Activated B cell treated with CpG ODN at 0.5 μM for 24 hours (primary cell): ENCODE data around the gene STAT2. TPM values are rescaled to one million over a fixed set of nuclear protein-coding genes. Genes with fewer than 3 reads are reported as not detected.

Source experiments
- ATAC-seq: fragments of 200-7000 bp; cut with Tn5 transposase; one replicate; pipeline ENCODE4 v1.10.0; 2021; ENCODE audit warnings: low read depth, mild to moderate bottlenecking, moderate library complexity
- CTCF ChIA-PET: fragments of 350-600 bp; sonication (Branson Sonifier 250); formaldehyde crosslinking; loops from one replicate; lab custom pipeline; 2021; ENCODE audit warnings: antibody characterized with exemption; lab: Charles Lee
- POLR2A ChIA-PET: fragments of 350-600 bp; sonication (Branson Sonifier 250); formaldehyde crosslinking; loops from one replicate; lab custom pipeline; 2021; ENCODE audit warnings: antibody characterized with exemption; lab: Charles Lee
- DNase-seq: peaks from one replicate; pipeline ENCODE4 v3.0.0; 2022
- H3K27ac Mint-ChIP-seq: one replicate; pipeline ENCODE4 v1.8.0; 2020; ENCODE audit warnings: mixed read lengths
- H3K27me3 Mint-ChIP-seq: one replicate; pipeline ENCODE4 v1.8.0; 2021; ENCODE audit warnings: mixed read lengths
- H3K36me3 Mint-ChIP-seq: one replicate; pipeline ENCODE4 v1.8.0; 2021; ENCODE audit warnings: low read depth, mixed read lengths
- H3K4me1 Mint-ChIP-seq: one replicate; pipeline ENCODE4 v1.8.0; 2021; ENCODE audit warnings: mixed read lengths
- H3K4me3 Mint-ChIP-seq: one replicate; pipeline ENCODE4 v1.8.0; 2020; ENCODE audit warnings: mild to moderate bottlenecking, mixed read lengths
- H3K9me3 Mint-ChIP-seq: one replicate; pipeline ENCODE4 v1.8.0; 2020; ENCODE audit warnings: mixed read lengths
- CTCF ChIP-seq: fragments of 200-600 bp; IDR thresholded peaks from one replicate; pipeline ENCODE4 v1.8.0; 2022; ENCODE audit warnings: antibody characterized with exemption, mild to moderate bottlenecking
- intact Hi-C: fragments of 100-400 bp; cut with micrococcal nuclease; formaldehyde crosslinking; loops from one replicate; pipeline ENCODE4 v1.15.1; 2024
- total RNA-seq: library from RNA; stranded (reverse); gene quantifications from 2 replicates; pipeline ENCODE4 v1.2.3, GENCODE V29; 2022

The STAT2 gene
- total RNA-seq, 1 donor from 2014 or later: 177 TPM

GRCh38 chr12:56334490-56334793 lies 25.5 kb downstream of the STAT2 start:
- H3K9me3 Mint-ChIP-seq: no peaks in the 10 kb centered on the region
- DNase-seq: no peak
- H3K27ac Mint-ChIP-seq: peak overlapping the region; percentile 100
- H3K4me1 Mint-ChIP-seq: peaks cover 51% of the 10 kb centered on the region
- H3K4me3 Mint-ChIP-seq: peak overlapping the region; percentile 96
- no peak for TF ChIP-seq CTCF
- CTCF ChIA-PET: interaction anchor here (1.0 kb wide), 2 partner anchors 114 to 129 kb away, joined by 3 to 4 read pairs; partner anchors contain the start of gene TIMELESS
- H3K27me3 Mint-ChIP-seq: no peaks in the 10 kb centered on the region
- intact Hi-C loops: loop anchor here (1.0 to 10.0 kb wide), 5 partner anchors 18 to 300 kb away; partner anchors contain the start of genes BAZ2A, STAT2 and ZC3H10
- POLR2A ChIA-PET: interaction anchor here (0.6 to 4.8 kb wide), 14 partner anchors 18 to 216 kb away, joined by 3 to 61 read pairs (median 6); partner anchors contain the start of genes CNPY2, COQ10A, SMARCC2 and STAT2
- peaks cover 16% of the 10 kb centered on the region for H3K36me3 Mint-ChIP-seq
- no peak for ATAC-seq

GRCh38 chr12:56333679-56334489 lies 26.0 kb downstream of the STAT2 start, which contains the start of gene PAN2:
Gene PAN2 (minus strand): TSS chr12:56334000. CDS start chr12:56333094, 906 bp downstream.
- ChIA-PET POLR2A (interaction anchor here (0.5 to 4.8 kb wide), 30 partner anchors 8 to 361 kb away, joined by 3 to 61 read pairs (median 5); partner anchors contain the start of genes ANKRD52, CNPY2, COQ10A and CS), CTCF (interaction anchor here (0.8 to 1.3 kb wide), 5 partner anchors 18 to 130 kb away, joined by 3 to 5 read pairs (median 4); partner anchors contain the start of genes CNPY2, STAT2 and TIMELESS)
- DNase-seq (peak; percentile 85), ATAC-seq (peak; percentile 91)
- no peak for TF ChIP-seq CTCF
- no peaks in the 10 kb centered on the region for H3K9me3 Mint-ChIP-seq
- H3K4me1 Mint-ChIP-seq: peaks cover 46% of the 10 kb centered on the region
- intact Hi-C loops: loop anchor here (1.0 to 10.0 kb wide), 9 partner anchors 18 to 301 kb away; partner anchors contain the start of genes BAZ2A, CS, SPRYD4 and STAT2
- peaks cover 16% of the 10 kb centered on the region for H3K36me3 Mint-ChIP-seq
- peak within 1 kb of the TSS; percentile 96 for H3K4me3 Mint-ChIP-seq
- H3K27ac Mint-ChIP-seq: peak within 1 kb of the TSS; percentile 100
- no peaks in the 10 kb centered on the region for H3K27me3 Mint-ChIP-seq

- intact Hi-C loops: loop anchor here (1.0 to 10.0 kb wide), 5 partner anchors 33 to 302 kb away; partner anchors contain the start of genes BAZ2A, CS, SPRYD4 and TIMELESS
- peaks cover 39% of the 10 kb centered on the region for H3K4me1 Mint-ChIP-seq
- no peaks in the 10 kb centered on the region for H3K9me3 Mint-ChIP-seq
- TF ChIP-seq CTCF: no peak
- peak overlapping the region; percentile 96 for H3K4me3 Mint-ChIP-seq
- H3K36me3 Mint-ChIP-seq: peaks cover 17% of the 10 kb centered on the region
- ATAC-seq (peak; percentile 3), DNase-seq (no peak)
- ChIA-PET POLR2A (interaction anchor here (0.5 to 4.8 kb wide), 31 partner anchors 8 to 361 kb away, joined by 3 to 61 read pairs (median 5); partner anchors contain the start of genes ANKRD52, CNPY2, COQ10A and CS), CTCF (interaction anchor here (0.8 to 1.3 kb wide), 3 partner anchors 18 to 128 kb away, joined by 4 to 5 read pairs (median 4); partner anchors contain the start of genes CNPY2 and STAT2)
- no peaks in the 10 kb centered on the region for H3K27me3 Mint-ChIP-seq
- peak overlapping the region; percentile 100 for H3K27ac Mint-ChIP-seq
These were observed 26.7 kb downstream of the STAT2 start for GRCh38 chr12:56333197-56333678.

GRCh38 chr12:56332512-56333196 lies 27.3 kb downstream of the STAT2 start:
- Mint-ChIP-seq H3K4me3 (peak overlapping the region; percentile 96), H3K36me3 (peaks cover 22% of the 10 kb centered on the region), H3K27me3 (no peaks in the 10 kb centered on the region), H3K27ac (peak overlapping the region; percentile 100), H3K4me1 (peaks cover 33% of the 10 kb centered on the region), H3K9me3 (no peaks in the 10 kb centered on the region)
- CTCF ChIA-PET: interaction anchor here (0.7 to 1.3 kb wide), 4 partner anchors 17 to 128 kb away, joined by 3 to 5 read pairs (median 4); partner anchors contain the start of genes CNPY2 and STAT2
- intact Hi-C loops: loop anchor here (1.0 to 10.0 kb wide), 5 partner anchors 32 to 302 kb away; partner anchors contain the start of genes BAZ2A, CS, SPRYD4 and TIMELESS
- no peak for DNase-seq
- no peak for ATAC-seq
- POLR2A ChIA-PET: interaction anchor here (0.5 to 4.8 kb wide), 28 partner anchors 10 to 1150 kb away, joined by 3 to 61 read pairs (median 5); partner anchors contain the start of genes ANKRD52, CNPY2, COQ10A and CS
- no peak for TF ChIP-seq CTCF
